ENCODE results near the gene TOR2A. TPM values are rescaled to one million over a fixed set of nuclear protein-coding genes. Genes with fewer than 3 reads are reported as not detected.

Gene TOR2A
- total and polyA plus RNA-seq, 10 donors = 16.8 to 36.5 (median 22.7) TPM

GRCh38 chr9:127710204-127710783, 24.8 kb downstream of the TOR2A start:
- Histone ChIP-seq H3K27me3 (replicated peaks in 1 of 7) (no peaks in the 10 kb centered on the region), H3K4me1 (peaks cover 6 to 47% (median 31%) of the 10 kb centered on the region in 6 donors), H3K36me3 (peaks cover 0 to 12% (median 0%) of the 10 kb centered on the region in 6 donors), H3K4me3 (no peak overlapping the region), H3K27ac (no peak overlapping the region), H3K9me3 (no peaks in the 10 kb centered on the region)
- TF ChIP-seq POLR2AphosphoS5 (IDR thresholded peaks at IDR 0.05) = peak in 1 of 3 donors; percentile 14
- TF ChIP-seq POLR2A (IDR thresholded peaks at IDR 0.05) = no peak
- no peak for TF ChIP-seq CTCF (IDR thresholded peaks at IDR 0.05 in 8 of 11, conservative IDR thresholded peaks at IDR 0.05 in 3 of 11)
- intact Hi-C loops (cut with DNase I; ENCODE audit: low total_unique reads) = no loop called here
- DNase-seq = no peak
- WGBS, 5 donors = 75 to 96% (median 83%) methylated on average over 10 of the region's 10 CpGs

GRCh38 chr9:127708952-127709587, 26.0 kb downstream of the TOR2A start:
- Histone ChIP-seq H3K27ac (no peak overlapping the region), H3K27me3 (replicated peaks in 1 of 7) (no peaks in the 10 kb centered on the region), H3K4me3 (no peak overlapping the region), H3K36me3 (peaks cover 0 to 12% (median 0%) of the 10 kb centered on the region in 6 donors), H3K9me3 (no peaks in the 10 kb centered on the region), H3K4me1 (peaks cover under 1 to 34% (median 20%) of the 10 kb centered on the region in 6 donors)
- 90 to 99% (median 95%) methylated on average over 8 of the region's 8 CpGs for WGBS, 5 donors
- TF ChIP-seq CTCF (IDR thresholded peaks at IDR 0.05 in 8 of 11, conservative IDR thresholded peaks at IDR 0.05 in 3 of 11) (no peak), POLR2AphosphoS5 (IDR thresholded peaks at IDR 0.05) (no peak), POLR2A (IDR thresholded peaks at IDR 0.05) (no peak)
- DNase-seq = no peak
- intact Hi-C loops (cut with DNase I; ENCODE audit: low total_unique reads) = no loop called here

GRCh38 chr9:127707766-127708165, 27.3 kb downstream of the TOR2A start:
- Histone ChIP-seq H3K4me1 (peaks cover 0 to 29% (median 16%) of the 10 kb centered on the region in 6 donors), H3K9me3 (no peaks in the 10 kb centered on the region), H3K27me3 (replicated peaks in 1 of 7) (no peaks in the 10 kb centered on the region), H3K27ac (no peak overlapping the region), H3K36me3 (peaks cover 0 to 12% (median 0%) of the 10 kb centered on the region in 6 donors), H3K4me3 (no peak overlapping the region)
- 43 to 67% (median 48%) methylated on average over 5 of the region's 5 CpGs for WGBS, 5 donors
- DNase-seq = no peak
- peak in 4 of 11 experiments; percentile 8 to 24 (median 16) for TF ChIP-seq CTCF (IDR thresholded peaks at IDR 0.05 in 8 of 11, conservative IDR thresholded peaks at IDR 0.05 in 3 of 11)
- TF ChIP-seq POLR2AphosphoS5 (IDR thresholded peaks at IDR 0.05) = no peak
- no peak for TF ChIP-seq POLR2A (IDR thresholded peaks at IDR 0.05)
- intact Hi-C loops (cut with DNase I; ENCODE audit: low total_unique reads) = no loop called here

- H3K4me1 ChIP-seq = peaks cover 0 to 23% (median 16%) of the 10 kb centered on the region in 6 donors
- H3K9me3 ChIP-seq = no peaks in the 10 kb centered on the region
- DNase-seq = no peak
- H3K27me3 ChIP-seq (replicated peaks in 1 of 7) = no peaks in the 10 kb centered on the region
- 55 to 78% (median 73%) methylated on average over 11 of the region's 11 CpGs for WGBS, 5 donors
- H3K4me3 ChIP-seq = no peak within 1 kb of the TSS
- TF ChIP-seq POLR2AphosphoS5 (IDR thresholded peaks at IDR 0.05) (peak in 1 of 3 donors; percentile 5), POLR2A (IDR thresholded peaks at IDR 0.05) (no peak)
- H3K36me3 ChIP-seq = peaks cover 0 to 2% (median 0%) of the 10 kb centered on the region in 6 donors
- H3K27ac ChIP-seq = no peak within 1 kb of the TSS
- intact Hi-C loops (cut with DNase I; ENCODE audit: low total_unique reads) = no loop called here
Measured at GRCh38 chr9:127706836-127707241, 28.3 kb downstream of the TOR2A start, which contains the start of gene CFAP157. CFAP157 (plus strand) TSS chr9:127706988; CDS start chr9:127707032, 44 bp downstream.

Data from spleen (tissue), 11 donors.